ENCODE data around the gene IL1RAPL2.
A peak's percentile ranks its signal among the peaks of the same experiment; 100 is the strongest.
"Not testable (repeated sequence)": the region's sequence is repeated elsewhere in the genome, so short reads cannot be mapped to it uniquely, and the experiment has no call there.

IL1RAPL2 gene

DNA sequence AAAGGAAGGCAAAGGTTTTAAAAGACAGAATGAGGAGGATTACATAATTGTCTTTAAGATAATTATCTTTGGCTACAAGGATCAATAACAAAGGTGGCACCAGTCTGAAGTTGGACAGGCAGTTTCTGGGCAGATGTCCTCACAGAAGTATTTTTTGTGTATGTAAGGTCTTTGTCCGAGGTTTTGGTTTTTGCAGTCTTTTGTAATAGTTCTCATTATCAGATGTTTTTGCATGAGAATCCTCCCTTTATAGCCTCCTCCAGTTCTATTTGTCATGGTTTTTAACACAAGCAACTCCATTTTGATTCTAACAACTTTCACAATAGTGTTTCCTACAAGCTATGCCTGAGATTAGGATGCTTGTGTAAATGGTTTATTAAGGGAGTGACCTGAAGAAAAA lies 286.2 kb downstream of the IL1RAPL2 start:
- DNase-seq (ENCODE audit: extremely low read depth in 1 of 2, low read depth in 1 of 2): no peak

DNA sequence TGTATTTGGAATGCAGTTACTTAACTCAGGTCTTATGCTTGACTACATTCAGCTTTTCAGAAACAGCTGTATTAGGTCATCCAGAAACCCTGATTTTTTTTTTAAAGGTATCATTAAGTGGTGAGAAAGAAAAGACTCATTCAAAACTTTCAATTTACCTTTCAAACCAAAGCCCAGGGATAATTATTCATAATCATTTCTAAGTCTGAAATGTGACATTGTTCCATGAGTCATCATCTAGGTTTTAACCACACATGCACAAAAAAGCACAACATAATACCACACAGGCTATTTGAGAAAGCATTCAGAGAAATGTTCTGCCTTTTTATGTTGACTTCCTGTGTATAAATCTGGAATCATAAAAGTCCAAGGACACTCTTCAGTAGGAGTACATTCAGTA lies 288.2 kb downstream of the IL1RAPL2 start:
- no peak for DNase-seq (ENCODE audit: extremely low read depth in 1 of 2, low read depth in 1 of 2)

DNA sequence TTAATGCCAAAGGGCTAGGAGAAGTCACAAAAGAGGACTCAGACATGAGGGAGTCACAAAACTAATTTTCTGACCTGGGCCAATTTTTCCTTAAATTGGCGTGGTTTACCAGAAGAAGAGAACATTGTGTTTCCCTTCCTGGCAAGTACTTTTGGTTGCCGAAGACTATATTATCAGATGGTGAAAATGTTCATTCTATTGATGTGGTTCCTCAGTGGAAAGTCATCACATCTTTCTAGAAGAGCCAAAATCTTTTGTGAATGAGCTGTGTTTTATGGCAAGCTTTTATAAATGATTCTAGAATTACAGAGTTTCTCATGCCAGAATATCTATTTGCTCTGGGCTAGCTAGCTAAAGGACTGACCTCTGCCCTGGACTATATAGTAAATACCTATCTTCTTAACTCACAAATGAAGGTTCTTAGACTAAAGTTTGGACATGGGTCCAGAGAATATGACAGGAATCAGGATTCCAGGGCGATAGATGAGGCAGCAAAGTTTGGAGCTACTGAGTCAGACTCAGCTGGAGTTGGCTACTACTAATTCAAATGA lies 288.9 kb downstream of the IL1RAPL2 start:
- DNase-seq (ENCODE audit: extremely low read depth in 1 of 2, low read depth in 1 of 2): no peak

DNA sequence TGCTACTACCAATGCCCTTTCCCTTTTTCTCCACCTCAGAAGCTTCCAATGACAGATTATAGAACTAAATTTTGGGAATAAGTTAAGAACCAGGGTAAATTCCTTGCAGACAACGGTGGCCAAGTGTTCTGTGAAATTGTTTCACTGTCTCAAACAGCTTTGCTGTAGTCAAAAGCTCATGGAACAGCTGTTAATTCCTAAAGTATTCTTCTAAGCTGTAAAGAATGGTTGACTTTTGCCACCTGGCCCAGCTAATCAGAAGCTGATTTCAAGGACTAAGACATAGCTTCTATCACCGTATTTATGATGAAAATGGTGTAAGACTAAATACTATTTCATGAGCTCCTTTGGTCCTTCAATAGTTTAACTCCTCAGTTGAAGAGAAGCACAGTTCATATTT lies 297.5 kb downstream of the IL1RAPL2 start:
- DNase-seq (ENCODE audit: extremely low read depth in 1 of 2, low read depth in 1 of 2): no peak

DNA sequence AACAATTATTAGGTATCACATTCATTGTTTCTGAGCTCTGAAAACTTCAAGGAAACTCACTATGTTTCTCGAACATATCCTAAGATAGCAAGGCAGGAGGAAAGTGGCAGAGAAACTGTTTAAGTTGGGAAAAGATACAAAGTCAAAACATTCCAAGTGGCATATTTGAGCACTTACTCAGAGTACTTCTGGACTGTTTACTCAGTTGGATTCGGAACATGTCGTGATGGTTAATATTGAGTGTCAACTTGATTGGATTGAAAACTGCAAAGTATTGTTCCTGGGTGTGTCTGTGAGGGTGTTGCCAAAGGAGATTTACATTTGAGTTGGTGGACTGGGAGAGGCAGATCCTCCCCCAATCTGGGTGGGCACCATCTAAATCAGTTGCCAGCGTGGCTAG lies 298.3 kb downstream of the IL1RAPL2 start:
- no peak for DNase-seq (ENCODE audit: extremely low read depth in 1 of 2, low read depth in 1 of 2)

DNA sequence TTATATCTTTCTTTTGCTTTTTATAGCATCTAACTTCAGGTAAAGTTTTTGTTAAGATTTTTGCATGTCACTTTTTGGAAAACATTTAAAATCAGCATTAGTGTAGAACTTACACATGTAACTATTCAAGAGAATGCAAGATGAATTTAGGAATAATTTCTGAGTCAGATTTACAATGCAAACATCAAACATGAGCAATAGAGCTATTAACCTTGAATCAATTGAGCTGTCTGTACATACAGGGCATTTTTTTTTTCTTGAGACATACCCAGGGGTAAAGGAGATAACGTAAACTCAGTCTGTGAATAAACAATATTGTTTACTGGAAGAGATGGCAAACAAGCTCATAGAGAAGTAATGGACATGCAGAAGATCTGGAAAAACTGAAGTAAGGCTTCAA lies 311.5 kb downstream of the IL1RAPL2 start:
- DNase-seq (ENCODE audit: extremely low read depth in 1 of 2, low read depth in 1 of 2): no peak

DNA sequence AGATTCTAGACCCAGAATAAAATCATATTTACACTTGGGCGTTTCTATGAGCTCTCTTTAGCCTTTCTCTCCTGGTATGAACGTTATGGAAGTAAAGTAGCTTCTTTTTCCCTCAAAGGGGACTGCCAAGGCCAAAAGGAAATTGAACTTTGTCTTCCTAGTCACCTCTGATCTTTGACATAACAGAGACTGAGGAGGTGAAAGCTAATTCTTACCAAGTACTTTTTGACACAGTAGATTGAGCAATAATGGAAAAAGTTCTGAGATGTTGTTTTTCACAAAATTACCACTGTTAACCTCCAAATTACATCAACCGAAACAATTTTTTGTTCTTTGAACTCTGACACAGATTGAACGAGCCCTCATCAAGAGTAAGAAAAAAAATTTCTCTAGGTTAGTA lies 336.1 kb downstream of the IL1RAPL2 start:
- no peak for DNase-seq (ENCODE audit: extremely low read depth in 1 of 2, low read depth in 1 of 2)

DNA sequence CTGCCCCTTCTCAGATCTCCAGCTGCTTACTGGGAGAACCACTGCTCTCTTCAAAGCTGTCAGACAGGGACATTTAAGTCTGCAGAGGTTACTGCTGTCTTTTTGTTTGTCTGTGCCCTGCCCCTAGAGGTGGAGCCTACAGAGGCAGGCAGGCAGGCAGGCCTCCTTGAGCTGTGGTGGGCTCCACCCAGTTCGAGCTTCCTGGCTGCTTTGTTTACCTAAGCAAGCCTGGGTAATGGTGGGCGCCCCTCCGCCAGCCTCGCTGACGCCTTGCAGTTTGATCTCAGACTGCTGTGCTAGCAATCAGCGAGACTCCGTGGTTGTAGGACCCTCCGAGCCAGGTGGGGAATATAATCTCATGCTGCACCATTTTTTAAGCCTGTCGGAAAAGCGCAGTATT lies 343.7 kb downstream of the IL1RAPL2 start:
- not testable (repeated sequence) for DNase-seq (ENCODE audit: extremely low read depth in 1 of 2, low read depth in 1 of 2)

DNA sequence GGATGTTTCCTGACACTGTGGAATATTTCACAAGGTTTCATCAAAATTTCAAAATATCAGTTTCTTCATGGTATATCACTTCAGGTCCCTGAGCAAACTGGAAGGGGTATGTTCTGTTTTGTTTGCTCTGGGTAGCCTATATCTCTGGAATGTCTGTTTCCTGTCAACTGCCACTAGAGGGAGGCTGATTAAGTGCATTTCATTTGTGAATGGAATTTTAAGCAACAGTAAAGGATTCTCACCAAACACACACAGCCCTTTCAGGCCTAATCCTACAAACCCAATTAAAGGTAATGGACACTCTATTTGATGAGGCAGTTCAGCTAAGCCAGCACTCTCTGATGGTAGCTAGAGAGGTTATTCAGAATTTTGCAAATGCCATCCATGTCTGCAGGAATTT lies 347.3 kb downstream of the IL1RAPL2 start:
- DNase-seq (ENCODE audit: extremely low read depth in 1 of 2, low read depth in 1 of 2): no peak

DNA sequence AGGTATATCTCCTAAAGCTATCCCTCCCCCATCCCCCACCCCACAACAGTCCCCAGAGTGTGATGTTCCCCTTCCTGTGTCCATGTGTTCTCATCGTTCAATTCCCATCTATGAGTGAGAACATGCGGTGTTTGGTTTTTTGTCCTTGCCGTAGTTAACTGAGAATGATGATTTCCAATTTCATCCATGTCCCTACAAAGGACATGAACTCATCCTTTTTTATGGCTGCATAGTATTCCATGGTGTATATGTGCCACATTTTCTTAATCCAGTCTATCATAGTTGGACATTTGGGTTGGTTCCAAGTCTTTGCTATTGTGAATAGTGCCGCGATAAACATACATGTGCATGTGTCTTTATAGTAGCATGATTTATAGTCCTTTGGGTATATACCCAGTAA lies 348.7 kb downstream of the IL1RAPL2 start:
- DNase-seq (ENCODE audit: extremely low read depth in 1 of 2, low read depth in 1 of 2): not testable (repeated sequence)

DNA sequence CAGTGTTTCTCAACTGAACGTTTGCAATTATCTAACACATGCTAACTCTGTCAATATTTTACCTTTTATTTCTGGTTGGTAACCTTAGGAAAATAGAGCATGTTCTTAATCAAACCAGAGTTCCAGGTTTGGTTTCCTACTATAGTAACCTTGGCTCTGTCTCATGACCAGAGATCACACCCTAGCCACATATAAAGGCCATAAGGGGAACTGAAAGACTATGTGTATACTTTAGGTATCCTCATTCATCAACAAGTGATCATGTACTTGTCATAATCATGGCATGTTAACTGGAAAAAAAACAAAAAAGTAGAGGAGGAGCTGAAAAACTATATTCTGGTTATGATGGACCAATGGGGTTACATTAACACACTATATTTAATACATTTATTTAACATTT lies 352.1 kb downstream of the IL1RAPL2 start:
- DNase-seq (ENCODE audit: extremely low read depth in 1 of 2, low read depth in 1 of 2): no peak

DNA sequence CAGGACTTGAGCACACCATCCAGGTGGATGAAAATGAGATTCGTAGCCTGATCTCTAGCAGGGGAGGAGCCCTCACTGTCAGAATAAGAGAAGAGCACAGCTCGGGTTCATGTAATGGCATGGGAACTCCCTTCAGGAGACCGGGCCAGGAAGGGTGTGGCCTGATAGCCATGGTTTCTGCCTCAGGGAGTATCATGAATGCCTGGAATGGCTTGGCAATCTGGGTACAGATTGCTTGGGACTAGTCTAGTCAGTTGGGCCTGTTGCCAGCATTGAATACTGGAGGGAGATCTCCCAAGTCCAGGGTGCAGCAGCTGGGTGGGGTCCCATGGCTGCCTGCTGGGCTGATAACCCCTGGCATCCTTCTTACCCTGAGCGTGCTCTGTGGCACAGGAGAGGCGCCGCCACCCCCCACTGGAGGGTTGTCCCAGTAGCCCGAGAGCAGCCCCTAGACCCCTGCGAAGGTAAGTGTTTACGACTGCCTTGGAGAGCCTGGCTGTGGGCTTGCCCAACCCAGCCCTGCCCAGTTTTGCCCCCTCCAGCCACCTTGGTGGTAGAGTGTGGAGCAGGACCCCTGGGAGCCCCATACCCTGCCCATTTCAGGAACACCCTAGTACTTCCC lies 355.7 kb downstream of the IL1RAPL2 start:
- no peak for DNase-seq (ENCODE audit: extremely low read depth in 1 of 2, low read depth in 1 of 2)

DNA sequence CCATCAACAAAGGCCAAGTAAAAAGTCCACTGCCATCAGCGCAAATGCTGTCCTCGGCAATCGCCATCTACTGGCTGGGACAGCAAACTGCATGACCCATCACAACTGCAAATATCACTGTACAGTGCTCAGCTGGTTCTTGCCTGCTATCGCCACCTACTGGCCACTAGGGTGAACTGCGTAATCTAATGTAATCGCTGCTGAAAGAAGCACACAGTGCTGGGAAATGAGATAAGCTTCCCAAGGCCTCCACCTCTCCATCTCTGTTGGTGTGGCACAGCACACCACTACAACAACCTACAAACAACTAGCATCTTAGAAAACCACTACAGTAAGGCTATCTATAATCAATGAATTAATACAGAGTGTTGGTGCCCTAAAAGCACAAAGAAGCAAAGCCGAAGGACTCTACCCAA lies 356.2 kb downstream of the IL1RAPL2 start:
- peak in 1 of 2 donors; percentile 15 for DNase-seq (ENCODE audit: extremely low read depth in 1 of 2, low read depth in 1 of 2)

DNA sequence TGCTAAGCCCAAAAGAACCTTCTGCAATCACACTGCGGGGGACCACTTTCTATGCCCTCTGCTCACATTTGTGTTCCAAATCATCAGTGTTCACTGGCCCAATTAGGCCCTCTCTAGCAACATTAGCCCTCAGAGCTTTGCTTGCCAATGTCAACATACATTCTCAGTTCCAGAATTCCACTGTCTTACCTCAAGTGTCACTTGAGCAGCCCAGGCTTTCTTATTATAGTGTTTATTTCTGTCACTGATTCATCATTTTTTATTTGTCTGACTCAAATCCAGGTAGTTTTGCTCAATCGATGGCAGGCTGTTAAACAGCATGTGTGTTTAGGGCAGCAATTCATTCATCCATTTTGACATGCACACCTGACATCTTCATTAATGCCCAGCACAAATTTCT lies 363.3 kb downstream of the IL1RAPL2 start:
- no peak for DNase-seq (ENCODE audit: extremely low read depth in 1 of 2, low read depth in 1 of 2)

DNA sequence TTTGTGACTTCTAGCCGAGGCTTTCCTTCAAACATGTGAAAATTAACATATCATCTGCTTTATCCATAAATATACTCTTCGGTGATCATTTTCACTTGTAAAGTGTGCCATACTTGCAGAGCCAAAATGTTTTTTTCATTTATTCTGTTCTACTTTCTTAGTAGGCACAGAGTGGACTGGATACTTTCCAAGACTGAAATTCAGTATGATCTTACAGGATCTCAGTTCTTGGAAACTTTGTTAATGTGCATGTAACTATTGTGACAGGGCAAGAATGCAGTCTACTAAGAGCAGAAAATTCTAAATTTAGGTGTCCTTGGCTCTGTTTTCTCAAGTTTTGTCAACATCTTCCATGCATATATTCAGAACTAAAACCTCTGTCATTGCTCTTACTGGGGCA lies 369.6 kb downstream of the IL1RAPL2 start:
- DNase-seq (ENCODE audit: extremely low read depth in 1 of 2, low read depth in 1 of 2): no peak

DNA sequence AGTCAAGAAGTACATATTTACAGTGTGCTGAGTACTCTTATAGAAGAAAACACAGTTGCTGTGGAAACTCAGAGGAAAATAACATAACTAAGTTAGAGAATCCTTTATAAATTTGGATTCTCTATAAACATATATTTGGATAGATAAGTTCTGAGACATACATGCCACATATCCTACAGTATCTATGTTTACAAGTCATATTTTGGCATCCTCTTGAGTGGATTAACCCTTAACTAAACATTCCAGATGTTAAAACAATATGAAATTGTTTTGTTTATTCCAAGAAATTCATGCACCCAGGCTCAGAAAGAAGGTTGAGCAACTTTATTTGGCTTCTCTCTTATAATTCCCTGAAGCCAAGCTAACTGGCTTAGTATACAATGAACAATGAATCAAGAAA lies 387.3 kb downstream of the IL1RAPL2 start:
- no peak for DNase-seq (ENCODE audit: extremely low read depth in 1 of 2, low read depth in 1 of 2)

DNA sequence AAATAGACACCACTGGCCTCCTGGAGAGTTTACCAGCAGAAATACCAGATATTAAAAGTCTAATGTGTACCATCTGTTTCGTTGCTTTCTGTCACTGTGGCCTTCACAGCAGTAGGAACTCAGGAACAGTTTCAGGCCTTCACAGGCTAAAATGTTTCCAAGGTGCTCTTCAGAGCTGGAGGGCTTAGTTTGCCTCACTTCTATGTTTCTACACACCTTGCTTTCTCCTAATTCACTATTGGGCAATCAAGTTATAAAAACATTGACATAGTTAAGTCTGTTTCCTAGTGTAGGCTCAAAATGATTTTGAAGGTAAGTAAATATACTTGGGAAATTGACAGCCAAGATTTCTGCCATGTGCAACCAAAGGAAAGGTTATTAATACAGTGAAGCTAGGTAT lies 395.9 kb downstream of the IL1RAPL2 start:
- no peak for DNase-seq (ENCODE audit: extremely low read depth in 1 of 2, low read depth in 1 of 2)

DNA sequence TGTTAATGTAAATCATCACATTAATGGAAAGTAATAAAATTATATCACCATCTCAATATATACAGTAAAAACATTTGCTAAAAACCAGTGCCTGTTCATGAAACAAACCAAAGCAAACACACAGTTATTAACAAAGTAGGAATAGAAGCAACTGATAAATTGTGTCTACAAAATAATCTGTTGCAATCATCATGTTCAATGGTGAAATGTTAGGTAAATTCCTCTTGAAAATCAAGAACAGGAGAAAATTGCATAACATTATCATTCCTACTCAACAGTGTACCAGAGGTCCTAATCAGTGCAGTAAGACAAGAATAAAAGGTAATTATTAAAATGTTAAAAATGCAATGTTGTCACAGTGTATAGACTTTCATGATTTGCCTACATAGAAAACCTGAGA lies 402.2 kb downstream of the IL1RAPL2 start:
- no peak for DNase-seq (ENCODE audit: extremely low read depth in 1 of 2, low read depth in 1 of 2)

DNA sequence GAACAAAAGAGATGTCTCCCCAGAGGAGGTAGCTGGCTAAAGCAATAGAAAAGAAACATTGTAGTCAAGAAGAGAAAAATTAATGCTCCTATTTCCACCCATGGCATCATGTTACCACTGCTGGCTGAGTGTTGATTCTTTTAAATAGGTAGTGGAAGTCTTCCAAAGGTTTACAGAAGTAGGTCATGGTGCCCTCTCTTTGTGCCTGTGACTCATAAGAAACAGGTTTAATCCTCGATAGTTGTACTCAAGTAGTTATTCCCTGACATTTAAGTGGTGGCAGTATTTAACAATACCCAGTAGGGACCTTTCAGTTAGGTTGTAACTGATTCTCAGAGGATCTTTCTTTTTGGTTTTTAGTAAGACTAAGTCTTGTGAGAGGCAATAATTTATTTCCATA lies 406.7 kb downstream of the IL1RAPL2 start:
- DNase-seq (ENCODE audit: extremely low read depth in 1 of 2, low read depth in 1 of 2): no peak

DNA sequence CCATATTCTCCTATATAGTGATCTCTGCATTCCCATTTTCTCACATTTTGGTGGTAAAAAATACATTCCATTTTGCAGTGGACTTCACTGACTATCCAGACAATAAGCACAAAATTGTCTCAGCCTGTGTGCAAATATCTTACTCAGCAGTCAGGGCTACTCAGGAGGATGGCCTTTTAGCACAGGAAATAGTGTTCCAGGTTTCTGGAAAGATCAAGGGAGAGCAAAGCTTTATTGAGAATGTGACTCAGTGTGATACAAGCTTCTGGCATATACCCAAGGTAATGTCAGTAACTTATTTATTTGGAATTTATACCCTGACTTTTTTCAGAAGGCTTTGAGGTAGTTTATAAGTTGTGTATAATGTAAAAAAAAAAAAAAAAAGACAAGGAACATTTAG lies 421.1 kb downstream of the IL1RAPL2 start:
- no peak for DNase-seq (ENCODE audit: extremely low read depth in 1 of 2, low read depth in 1 of 2)

DNA sequence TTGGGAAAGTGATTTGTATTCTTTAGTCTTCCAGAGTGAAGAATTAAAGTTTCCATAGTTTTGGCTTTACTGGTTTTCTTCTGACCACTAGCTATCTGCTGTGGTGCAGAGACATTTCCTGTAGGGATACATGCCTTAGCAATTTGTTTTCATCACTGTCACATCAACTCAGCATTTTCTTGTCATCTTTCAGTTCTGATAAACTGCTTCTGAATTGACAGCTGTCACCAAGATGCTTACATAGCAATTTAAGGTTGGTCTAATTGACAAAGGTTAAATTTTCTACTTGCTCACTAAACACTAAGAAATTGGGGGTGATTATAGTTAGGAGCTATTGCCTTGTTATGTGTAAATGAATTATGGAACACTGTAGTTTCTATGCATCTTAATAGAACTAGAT lies 422.0 kb downstream of the IL1RAPL2 start:
- no peak for DNase-seq (ENCODE audit: extremely low read depth in 1 of 2, low read depth in 1 of 2)

DNA sequence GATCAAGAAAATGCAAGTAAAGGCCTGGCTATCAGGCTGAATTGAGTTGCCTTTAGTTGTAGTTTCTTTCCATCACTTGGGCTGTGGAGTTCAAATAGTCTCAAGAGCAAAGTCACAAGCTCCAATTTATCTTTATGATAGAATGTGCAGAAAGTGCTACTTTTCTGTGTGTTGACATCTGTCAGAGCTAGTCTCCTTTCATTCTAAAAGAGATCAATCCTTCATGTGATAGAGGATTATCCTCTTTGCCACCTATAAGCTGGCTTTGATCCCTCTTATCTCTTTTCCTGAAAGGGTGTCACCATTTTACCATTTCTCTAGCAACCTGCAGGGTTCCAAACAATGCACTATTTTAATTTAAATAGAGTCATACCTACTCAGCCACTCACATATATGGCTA lies 429.5 kb downstream of the IL1RAPL2 start:
- no peak for DNase-seq (ENCODE audit: extremely low read depth in 1 of 2, low read depth in 1 of 2)

DNA sequence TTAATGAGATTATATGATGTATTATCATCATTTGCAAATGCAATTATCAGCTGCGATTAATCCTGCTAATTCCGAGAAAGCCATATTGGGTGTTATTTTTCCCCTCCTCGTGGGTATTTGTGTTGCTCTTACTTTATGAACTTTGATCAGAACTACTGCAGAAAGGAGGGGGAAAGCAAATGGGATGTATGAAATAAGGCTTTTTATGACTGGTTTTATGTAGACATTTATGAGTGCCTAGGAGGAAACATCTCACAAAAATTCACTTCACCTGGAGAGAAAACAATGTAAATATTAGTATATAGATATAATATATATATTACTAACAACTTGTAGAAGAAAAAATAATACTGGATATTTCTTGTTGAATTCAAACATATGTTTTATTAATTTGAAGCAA lies 440.1 kb downstream of the IL1RAPL2 start:
- DNase-seq (ENCODE audit: extremely low read depth in 1 of 2, low read depth in 1 of 2): no peak

Measured in activated CD8-positive, alpha-beta memory T cell treated with anti-CD3 and anti-CD28 coated beads for 1 hour (primary cell).